ENCODE measurements around the gene ARHGAP15. TPM values are rescaled to one million over a fixed set of nuclear protein-coding genes. Genes with fewer than 3 reads are reported as not detected.

The ARHGAP15 gene
- total RNA-seq, 4 donors from 2014 or later: 7.9 to 32.5 (median 20.7) TPM

DNA sequence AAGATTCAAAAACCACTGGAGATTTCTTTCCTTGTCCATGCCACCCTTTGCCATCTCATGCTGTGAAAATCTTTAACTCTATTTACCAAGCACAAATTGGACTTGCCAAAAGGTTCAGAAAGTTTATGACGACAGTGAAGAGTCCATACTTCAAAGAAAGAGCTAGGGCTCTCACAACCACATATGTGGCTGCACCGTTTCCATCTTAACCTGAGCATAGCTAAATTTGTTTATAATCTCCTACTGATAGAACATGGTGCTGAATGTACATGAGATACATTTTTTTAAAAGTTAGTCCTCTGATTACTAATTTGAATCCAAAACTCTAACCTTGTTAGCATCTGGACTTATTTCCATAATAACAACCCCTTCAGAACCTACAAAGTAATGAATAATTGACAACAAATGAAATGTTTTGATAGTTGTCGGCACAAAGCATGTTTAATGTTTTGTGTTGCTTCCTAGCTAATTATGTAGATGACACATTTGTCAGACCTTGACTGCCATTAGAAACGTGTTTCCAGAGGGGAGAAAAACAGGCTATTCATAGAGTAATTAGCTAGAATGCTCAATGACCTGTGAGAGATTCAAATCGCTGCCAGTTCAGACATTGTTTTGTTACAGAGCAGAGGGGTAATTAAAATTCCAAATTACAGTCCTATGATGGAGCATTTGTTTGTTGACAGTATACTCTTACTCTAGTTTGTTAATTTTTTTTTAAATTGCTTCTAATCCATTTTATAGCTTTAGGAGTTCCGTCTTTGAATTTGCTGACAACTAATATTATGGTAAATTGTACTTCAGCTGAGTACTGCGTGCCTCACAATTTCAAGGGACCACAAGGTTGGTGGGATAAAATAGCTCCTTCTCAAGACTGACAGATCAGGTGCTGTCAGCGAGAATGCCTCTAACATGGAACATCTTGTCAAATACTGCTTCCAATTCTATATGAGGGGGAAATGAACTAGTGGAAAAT is 31.8 kb downstream of the ARHGAP15 start:
- TF ChIP-seq, protein P1, sequence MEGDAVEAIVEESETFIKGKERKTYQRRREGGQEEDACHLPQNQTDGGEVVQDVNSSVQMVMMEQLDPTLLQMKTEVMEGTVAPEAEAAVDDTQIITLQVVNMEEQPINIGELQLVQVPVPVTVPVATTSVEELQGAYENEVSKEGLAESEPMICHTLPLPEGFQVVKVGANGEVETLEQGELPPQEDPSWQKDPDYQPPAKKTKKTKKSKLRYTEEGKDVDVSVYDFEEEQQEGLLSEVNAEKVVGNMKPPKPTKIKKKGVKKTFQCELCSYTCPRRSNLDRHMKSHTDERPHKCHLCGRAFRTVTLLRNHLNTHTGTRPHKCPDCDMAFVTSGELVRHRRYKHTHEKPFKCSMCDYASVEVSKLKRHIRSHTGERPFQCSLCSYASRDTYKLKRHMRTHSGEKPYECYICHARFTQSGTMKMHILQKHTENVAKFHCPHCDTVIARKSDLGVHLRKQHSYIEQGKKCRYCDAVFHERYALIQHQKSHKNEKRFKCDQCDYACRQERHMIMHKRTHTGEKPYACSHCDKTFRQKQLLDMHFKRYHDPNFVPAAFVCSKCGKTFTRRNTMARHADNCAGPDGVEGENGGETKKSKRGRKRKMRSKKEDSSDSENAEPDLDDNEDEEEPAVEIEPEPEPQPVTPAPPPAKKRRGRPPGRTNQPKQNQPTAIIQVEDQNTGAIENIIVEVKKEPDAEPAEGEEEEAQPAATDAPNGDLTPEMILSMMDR (IDR thresholded peaks at IDR 0.05; ENCODE audit: low read depth): no peak

DNA sequence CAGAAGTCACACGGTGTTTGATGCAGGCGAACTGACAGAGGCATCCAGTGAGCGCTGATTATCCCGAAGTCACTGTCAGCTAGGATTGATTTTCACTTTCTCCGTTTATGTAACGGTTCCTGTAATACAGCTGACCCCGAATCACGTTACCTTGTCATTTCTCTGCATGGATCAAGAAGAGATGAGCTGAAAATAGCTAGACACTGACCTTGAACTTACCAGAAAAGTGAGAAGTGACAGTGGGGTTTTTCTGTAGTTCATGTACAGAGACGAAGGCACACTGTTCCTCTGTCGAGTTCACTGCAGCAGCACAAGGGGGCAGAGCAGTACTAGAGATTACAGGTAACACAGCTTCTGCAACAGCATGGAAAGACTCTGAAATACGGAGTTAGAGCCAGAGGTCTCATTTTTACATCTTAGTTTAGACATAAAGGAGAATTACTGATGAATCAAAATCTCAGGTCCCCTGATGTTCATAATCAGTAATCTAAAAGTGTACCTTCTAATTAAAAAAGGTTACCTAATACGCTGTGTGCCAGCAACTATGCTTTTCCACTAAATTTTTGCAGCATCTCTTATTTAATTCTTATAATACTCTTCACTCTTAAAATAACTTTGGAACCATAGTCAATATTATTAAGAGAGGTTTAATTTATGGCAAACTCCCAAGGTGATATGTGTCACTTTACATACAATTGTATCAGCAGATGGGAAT is 33.1 kb downstream of the ARHGAP15 start:
- TF ChIP-seq, protein P1 (IDR thresholded peaks at IDR 0.05; ENCODE audit: low read depth): no peak

DNA sequence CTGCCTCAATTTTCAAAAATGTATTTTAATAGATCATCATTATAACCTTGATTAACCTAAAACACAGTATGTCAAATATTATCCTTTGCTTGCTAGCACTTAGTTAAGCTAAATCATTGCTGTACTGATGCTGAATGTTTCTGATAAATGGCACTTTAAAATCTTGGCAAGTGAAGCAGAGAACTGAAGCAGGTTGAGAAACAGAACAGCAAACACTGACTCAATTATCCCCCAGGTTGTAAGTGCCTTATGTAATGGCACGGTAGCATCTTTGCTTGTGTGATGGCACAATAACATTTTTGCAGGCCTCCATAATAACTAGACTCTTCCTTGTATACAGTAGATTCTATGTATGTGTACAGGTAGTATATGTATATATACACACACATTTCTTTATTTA is 33.8 kb downstream of the ARHGAP15 start:
- TF ChIP-seq, protein P1 (IDR thresholded peaks at IDR 0.05; ENCODE audit: low read depth): no peak

DNA sequence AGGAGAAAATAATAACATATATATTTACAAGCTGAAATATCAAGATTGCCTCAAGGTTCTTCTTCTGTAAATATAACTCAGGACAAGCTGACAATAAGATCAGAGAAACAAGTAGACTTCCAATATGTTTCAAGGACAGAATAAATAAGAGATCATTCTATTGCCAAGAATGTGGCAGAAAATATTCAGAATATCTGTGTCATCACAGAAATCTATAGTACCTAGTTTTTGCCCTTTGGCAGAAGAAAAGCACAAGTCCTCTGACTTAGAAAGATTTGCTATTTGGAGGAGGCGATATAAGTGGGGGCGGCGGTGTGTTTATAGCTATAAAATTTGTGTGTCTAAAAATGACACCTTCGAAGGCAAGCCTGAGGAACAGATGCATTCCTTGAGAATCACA is 34.3 kb downstream of the ARHGAP15 start:
- TF ChIP-seq, protein P1 (IDR thresholded peaks at IDR 0.05; ENCODE audit: low read depth): no peak

DNA sequence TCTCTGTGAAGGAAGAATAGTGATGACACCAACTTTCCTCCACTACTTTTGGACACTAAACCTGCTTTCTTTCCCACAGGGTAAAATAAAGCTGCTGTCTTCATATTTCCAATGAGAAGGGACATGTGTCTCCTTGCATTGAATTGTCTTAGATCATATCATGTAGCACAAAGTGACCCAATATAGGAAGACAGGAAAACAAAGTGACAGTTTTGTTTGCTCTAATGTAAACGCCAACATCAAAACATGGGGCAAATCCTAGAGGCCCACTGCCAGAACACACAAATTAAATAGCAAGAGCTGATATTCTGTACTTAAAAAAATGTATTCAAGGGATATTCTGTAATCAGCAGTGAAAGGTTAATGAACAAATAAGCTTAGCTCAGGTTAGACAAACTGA is 36.1 kb downstream of the ARHGAP15 start:
- TF ChIP-seq, protein P1 (IDR thresholded peaks at IDR 0.05; ENCODE audit: low read depth): no peak

DNA sequence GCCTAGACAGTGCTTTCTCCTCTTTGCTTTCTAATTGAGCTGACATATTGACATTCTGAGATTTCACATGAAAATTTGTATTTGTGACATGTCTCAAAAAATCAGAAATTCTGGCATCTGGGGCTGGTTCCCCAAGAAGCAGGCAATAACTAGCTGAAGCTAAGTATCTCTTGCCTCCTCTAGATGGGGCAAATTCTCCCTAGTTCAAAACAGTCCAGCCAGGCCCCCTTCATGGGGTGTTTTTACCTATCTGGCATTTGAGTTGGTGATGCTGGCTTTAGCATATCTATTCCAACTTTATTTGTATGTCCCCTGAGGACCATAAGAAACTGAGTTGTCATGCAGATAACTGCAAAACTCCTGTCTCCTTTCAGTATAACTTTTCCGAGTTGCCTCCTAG is 39.9 kb downstream of the ARHGAP15 start:
- TF ChIP-seq, protein P1 (IDR thresholded peaks at IDR 0.05; ENCODE audit: low read depth): no peak

DNA sequence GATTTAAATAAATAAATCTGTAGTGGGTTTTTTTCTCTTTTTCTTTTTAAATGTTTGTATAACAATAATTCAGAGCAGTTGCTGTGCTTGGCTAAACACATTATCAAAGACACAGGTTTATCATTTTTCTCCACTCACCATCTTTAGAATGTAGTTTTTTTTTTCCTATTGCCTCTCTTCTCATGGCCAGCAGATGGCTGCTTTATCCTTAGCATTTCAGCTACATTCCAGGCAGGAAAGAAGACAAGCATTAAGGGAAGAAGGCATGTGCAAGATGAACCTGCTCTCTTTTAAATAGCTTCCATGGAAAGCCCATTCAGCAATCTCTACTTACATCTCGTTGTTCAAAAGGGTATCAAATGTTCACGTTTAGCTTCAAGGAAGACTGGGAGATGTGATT is 42.6 kb downstream of the ARHGAP15 start:
- TF ChIP-seq, protein P1 (IDR thresholded peaks at IDR 0.05; ENCODE audit: low read depth): no peak
